ENCODE data around the gene NFYC. TPM values are rescaled to one million over a fixed set of nuclear protein-coding genes. Genes with fewer than 3 reads are reported as not detected.

The NFYC gene
- total RNA-seq, 1 donor from 2014 or later: 38.0 TPM

DNA sequence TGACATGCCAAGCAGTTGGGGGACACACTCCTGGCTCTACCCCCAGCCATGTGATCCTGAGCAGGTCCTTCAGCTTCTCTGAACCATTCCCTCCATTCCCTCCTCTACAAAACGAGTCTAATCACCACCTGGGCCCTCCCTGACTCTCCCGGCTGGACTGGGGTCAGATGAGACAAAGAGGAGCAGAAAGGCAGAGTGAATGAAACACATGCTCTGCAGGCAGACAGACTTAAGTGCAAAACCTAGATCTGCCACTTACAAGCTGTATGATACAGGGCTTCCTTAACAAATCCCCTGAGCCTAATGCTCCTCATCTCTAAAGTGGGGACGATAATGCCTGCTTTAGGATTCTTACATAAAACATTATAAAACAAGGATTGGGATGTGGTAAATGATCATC, 43.3 kb upstream of the NFYC start:
- TF ChIP-seq, protein P1, sequence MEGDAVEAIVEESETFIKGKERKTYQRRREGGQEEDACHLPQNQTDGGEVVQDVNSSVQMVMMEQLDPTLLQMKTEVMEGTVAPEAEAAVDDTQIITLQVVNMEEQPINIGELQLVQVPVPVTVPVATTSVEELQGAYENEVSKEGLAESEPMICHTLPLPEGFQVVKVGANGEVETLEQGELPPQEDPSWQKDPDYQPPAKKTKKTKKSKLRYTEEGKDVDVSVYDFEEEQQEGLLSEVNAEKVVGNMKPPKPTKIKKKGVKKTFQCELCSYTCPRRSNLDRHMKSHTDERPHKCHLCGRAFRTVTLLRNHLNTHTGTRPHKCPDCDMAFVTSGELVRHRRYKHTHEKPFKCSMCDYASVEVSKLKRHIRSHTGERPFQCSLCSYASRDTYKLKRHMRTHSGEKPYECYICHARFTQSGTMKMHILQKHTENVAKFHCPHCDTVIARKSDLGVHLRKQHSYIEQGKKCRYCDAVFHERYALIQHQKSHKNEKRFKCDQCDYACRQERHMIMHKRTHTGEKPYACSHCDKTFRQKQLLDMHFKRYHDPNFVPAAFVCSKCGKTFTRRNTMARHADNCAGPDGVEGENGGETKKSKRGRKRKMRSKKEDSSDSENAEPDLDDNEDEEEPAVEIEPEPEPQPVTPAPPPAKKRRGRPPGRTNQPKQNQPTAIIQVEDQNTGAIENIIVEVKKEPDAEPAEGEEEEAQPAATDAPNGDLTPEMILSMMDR (IDR thresholded peaks at IDR 0.05): no peak
- TF ChIP-seq EZH2phosphoT487 (IDR thresholded peaks at IDR 0.05) (no peak), EZH2 (IDR thresholded peaks at IDR 0.05) (no peak)
- Mint-ChIP-seq H3K4me3 (no peak overlapping the region), H3K36me3 (no peaks in the 10 kb centered on the region), H3K27me3 (ENCODE audit: insufficient read depth, low read depth) (peaks cover 5% of the 10 kb centered on the region), H3K27ac (no peak overlapping the region), H3K4me1 (peaks cover 37% of the 10 kb centered on the region), H3K9me3 (no peaks in the 10 kb centered on the region)
- Histone ChIP-seq H3K4me2 (no peak overlapping the region), H3K4me1 (peaks cover 10% of the 10 kb centered on the region), H3K27ac (no peak overlapping the region), H3K79me2 (ENCODE audit: low read depth) (no peaks in the 10 kb centered on the region), H3K27me3 (no peaks in the 10 kb centered on the region), H3F3A (ENCODE audit: low read depth) (no peaks in the 10 kb centered on the region), H3K9me3 (ENCODE audit: low read depth) (no peaks in the 10 kb centered on the region), H2AFZ (replicated peaks) (no peak overlapping the region), H3K9ac (no peak overlapping the region), H3K4me3 (no peak overlapping the region), H4K20me1 (ENCODE audit: low read depth) (peaks cover 45% of the 10 kb centered on the region), H3K36me3 (no peaks in the 10 kb centered on the region)
- no peak for DNase-seq (ENCODE audit: low spot score)

DNA sequence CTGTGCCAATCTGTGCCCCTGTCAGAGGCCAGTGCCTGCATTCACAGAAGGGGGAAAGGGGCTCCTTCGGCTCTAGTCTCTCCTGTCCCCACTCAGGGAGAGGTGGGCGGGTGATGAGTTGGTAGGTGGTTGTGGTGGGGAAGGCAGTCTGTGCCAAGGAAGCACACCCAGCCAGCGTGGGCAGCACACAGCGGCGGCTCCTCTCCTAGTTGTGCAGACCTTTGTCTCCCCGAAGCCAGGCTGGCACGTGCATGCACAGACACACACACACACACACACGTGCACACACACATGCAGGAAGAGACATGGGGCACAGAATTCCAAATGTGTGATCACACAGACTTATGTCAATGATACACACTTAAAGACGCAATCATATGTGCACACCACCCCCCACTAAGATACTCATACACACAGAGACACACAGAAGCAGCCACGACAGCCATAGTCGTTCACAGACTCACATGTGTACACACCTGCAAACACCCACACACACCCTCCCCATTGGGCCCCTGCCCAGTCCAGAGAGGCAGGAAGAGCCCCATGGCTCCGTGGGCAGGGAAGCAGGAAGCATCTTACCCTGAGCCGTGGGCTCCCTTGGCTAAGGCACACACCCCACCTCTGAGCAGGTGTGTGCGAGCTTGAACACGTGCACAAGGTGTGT, 42.4 kb upstream of the NFYC start:
- Histone ChIP-seq H4K20me1 (ENCODE audit: low read depth) (peaks cover 52% of the 10 kb centered on the region), H3K9ac (no peak overlapping the region), H3K36me3 (no peaks in the 10 kb centered on the region), H3K79me2 (ENCODE audit: low read depth) (no peaks in the 10 kb centered on the region), H3K4me3 (no peak overlapping the region), H3K4me2 (no peak overlapping the region), H2AFZ (replicated peaks) (no peak overlapping the region), H3K27me3 (no peaks in the 10 kb centered on the region), H3K4me1 (peaks cover 15% of the 10 kb centered on the region), H3K9me3 (ENCODE audit: low read depth) (no peaks in the 10 kb centered on the region), H3K27ac (no peak overlapping the region), H3F3A (ENCODE audit: low read depth) (no peaks in the 10 kb centered on the region)
- H3K27me3 Mint-ChIP-seq (ENCODE audit: insufficient read depth, low read depth): peaks cover 5% of the 10 kb centered on the region
- H3K4me1 Mint-ChIP-seq: peaks cover 37% of the 10 kb centered on the region
- no peaks in the 10 kb centered on the region for H3K9me3 Mint-ChIP-seq
- no peak for DNase-seq (ENCODE audit: low spot score)
- H3K4me3 Mint-ChIP-seq: no peak overlapping the region
- TF ChIP-seq, protein P1 (IDR thresholded peaks at IDR 0.05): no peak
- no peak for TF ChIP-seq EZH2 (IDR thresholded peaks at IDR 0.05)
- no peak for TF ChIP-seq EZH2phosphoT487 (IDR thresholded peaks at IDR 0.05)
- H3K27ac Mint-ChIP-seq: no peak overlapping the region
- H3K36me3 Mint-ChIP-seq: no peaks in the 10 kb centered on the region

DNA sequence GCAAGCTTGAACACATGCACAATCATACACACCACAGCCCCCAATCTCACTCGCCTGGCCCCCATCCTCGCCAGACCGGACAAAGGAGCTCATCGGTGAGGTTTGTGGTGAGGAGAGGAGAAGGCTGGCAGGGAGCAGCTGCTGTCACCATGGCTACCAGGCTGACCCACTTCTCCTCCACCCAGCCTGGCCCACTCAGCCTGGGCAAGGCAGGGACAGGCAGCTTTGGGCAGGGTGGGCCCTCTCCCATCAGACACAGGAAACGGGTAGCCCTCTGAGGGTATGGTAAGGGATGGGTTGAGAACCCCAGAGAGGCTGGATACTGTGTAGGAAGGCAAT, 41.9 kb upstream of the NFYC start:
- no peak overlapping the region for H3K27ac Mint-ChIP-seq
- H2AFZ ChIP-seq (replicated peaks): no peak overlapping the region
- no peak for DNase-seq (ENCODE audit: low spot score)
- H3K27me3 ChIP-seq: no peaks in the 10 kb centered on the region
- H3K36me3 Mint-ChIP-seq: no peaks in the 10 kb centered on the region
- no peaks in the 10 kb centered on the region for H3K79me2 ChIP-seq (ENCODE audit: low read depth)
- TF ChIP-seq, protein P1 (IDR thresholded peaks at IDR 0.05): no peak
- no peak for TF ChIP-seq EZH2phosphoT487 (IDR thresholded peaks at IDR 0.05)
- TF ChIP-seq EZH2 (IDR thresholded peaks at IDR 0.05): no peak
- no peak overlapping the region for H3K4me2 ChIP-seq
- no peak overlapping the region for H3K4me3 ChIP-seq
- peaks cover 52% of the 10 kb centered on the region for H4K20me1 ChIP-seq (ENCODE audit: low read depth)
- no peak overlapping the region for H3K27ac ChIP-seq
- no peak overlapping the region for H3K9ac ChIP-seq
- H3F3A ChIP-seq (ENCODE audit: low read depth): no peaks in the 10 kb centered on the region
- peaks cover 10% of the 10 kb centered on the region for H3K27me3 Mint-ChIP-seq (ENCODE audit: insufficient read depth, low read depth)
- H3K4me3 Mint-ChIP-seq: no peak overlapping the region
- peaks cover 41% of the 10 kb centered on the region for H3K4me1 Mint-ChIP-seq
- H3K9me3 Mint-ChIP-seq: no peaks in the 10 kb centered on the region
- no peaks in the 10 kb centered on the region for H3K9me3 ChIP-seq (ENCODE audit: low read depth)
- no peaks in the 10 kb centered on the region for H3K36me3 ChIP-seq
- peaks cover 19% of the 10 kb centered on the region for H3K4me1 ChIP-seq
